ENCODE data around the gene RNF144A.

- TF ChIP-seq CTCF (IDR thresholded peaks at IDR 0.05) = no peak
- no peak for TF ChIP-seq ZFX (IDR thresholded peaks at IDR 0.05; ENCODE audit: borderline replicate concordance)
These were observed 172.1 kb downstream of the RNF144A start for GRCh38 chr2:7089284-7089683.
